GM19467 (cell line): Measurements from ENCODE around the gene UNC5A.

Experiments used
- ATAC-seq: cut with Tn5 transposase; IDR thresholded peaks from one replicate; pipeline ENCODE4 v1.9.1; 2021; ENCODE audit warnings: mild to moderate bottlenecking, moderate library complexity; ENCODE audit not compliant: unreplicated experiment

Gene UNC5A

DNA sequence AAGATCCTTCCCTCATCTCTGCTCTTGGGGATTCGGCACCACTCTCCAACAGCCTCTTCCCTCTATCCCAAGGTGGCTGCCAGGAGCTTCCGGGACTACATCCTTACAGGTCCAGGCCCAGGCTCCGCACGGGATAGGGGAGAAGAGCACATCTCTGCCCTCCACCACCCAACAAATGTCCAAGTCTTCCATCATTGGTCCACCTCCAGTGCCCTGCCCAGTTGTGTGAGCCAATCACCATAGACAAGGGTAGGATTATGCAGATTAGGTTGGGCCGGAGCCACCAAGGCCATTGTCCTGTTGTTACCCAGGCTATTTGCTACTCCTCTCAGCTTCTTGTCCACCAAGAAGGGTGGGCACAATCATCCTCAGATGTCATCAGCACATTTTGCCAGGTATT is 9.1 kb downstream of the UNC5A start:
- ATAC-seq = no peak

- no peak for ATAC-seq
Observed at GRCh38 chr5:176820937-176821336, 10.6 kb downstream of the UNC5A start.

DNA sequence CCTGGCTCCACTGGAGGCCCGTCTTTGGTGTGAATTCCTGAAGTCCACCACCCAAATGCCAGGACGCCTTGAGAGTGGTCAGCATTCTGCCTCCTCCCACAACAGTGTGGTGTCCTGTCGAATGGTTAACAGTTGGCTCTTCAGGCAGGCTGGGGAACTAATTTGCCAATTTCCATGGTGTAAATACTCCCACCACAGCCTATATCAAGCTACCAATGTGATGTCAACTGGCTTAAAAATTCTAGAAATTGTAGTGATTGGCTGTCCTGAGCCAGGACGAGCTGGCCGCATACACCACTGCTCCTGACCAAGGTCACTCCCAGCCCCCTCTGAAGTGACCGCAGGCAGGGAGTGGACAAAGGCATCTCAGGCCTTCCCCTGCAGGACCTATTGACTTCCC is 11.1 kb downstream of the UNC5A start:
- no peak for ATAC-seq

GRCh38 chr5:176822041-176822792 is 11.9 kb downstream of the UNC5A start:
- ATAC-seq = no peak

DNA sequence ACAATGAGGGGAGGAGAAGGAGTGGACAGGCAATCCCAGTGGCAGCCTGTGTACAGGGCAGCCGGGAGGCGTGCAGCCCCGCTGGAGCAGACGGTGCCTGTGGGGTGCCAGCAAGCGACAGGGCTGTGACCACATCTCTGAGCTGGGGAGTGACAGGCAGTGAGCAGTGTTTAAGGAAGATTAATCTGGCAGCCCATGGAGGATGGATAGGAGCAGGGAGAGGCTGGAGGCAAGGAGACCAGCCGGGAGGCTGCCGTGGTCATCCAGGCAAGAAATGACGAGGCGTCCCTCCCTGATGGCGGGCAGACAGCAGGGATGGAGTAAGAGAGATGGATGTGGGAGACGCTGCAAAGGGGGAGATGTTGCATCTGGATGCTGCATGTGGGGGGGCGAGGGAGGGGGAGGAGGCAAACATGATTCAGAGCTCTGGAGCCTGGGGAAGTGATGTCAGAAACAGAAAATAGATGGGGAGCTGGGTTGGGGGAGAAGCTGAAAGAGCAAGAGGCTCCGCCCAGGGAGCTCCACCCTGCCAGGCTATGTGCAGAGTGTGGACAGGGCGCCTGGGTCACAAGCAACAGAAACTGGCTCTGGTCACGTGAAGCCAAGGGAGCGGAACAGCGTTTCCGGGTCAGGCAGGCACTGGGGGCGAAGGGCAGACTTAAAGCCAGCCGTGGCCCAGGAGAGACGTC is 12.6 kb downstream of the UNC5A start:
- ATAC-seq = no peak

DNA sequence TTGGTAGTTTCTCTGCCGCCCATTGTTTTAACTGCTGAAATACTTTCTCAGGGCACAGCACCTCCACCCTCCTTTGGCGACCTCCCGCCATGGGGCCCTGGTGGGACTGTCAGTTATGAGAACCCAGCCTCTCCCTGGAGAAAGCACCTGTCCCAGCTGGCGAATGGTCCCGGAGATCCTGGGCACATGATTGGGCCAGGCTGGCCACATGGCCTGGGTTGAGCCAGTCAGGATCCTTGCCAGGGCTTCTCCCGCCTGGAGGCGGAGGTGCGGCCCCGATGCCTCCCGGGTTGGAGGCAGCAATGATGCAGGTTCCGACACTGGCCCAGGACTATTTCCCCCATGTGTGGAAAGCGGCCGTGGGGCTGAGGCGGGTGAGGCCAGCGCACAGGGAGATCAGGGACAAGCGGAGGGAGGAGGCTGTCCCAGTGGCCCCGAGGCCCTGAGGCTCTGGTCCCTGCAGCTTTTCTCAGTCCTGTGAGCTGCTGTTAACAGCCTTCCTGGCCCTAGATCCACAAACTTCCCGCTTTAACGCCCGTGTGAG is 13.6 kb downstream of the UNC5A start:
- no peak for ATAC-seq

DNA sequence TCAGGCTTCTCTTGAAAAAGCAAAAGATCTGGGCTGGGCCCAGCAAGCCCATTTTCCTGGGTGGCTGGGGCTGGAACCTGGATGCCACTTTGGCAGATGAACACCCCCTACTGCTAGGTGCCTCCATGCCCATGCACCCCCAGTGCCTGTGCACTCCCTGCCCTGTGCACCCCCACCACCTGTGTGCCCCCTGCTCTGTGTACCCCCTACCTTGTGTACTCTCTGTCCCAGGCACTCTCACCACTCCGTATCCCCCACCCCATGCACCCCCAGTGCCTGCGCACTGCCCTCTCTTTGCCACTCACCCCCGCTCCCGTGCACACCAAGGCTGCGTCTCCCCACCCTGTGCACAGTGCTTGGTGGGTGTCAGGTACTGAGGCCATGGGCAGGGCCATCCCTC is 14.2 kb downstream of the UNC5A start:
- no peak for ATAC-seq

GRCh38 chr5:176825234-176825633 is 14.9 kb downstream of the UNC5A start:
- no peak for ATAC-seq

DNA sequence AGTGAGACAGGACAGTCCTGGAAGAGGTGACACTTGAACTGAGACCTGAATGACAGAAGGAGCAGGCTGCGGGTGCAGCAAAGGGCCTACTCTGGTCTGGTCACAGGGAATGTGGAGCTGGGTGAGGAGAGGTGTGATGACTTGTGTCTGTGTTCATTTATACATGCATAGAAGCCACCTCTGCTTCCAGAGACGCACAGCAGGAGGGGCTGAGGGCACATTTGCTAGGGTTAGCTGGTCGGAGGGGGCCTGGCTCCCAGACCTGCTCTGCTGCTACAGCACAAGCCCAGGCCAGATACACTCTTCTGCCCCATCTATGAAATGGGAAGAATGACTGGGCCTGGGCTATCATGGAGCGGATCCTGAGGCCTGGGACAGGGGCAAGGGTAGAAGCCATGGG is 15.6 kb downstream of the UNC5A start:
- ATAC-seq = no peak

GRCh38 chr5:176827736-176828414 is 17.5 kb downstream of the UNC5A start:
- ATAC-seq = no peak

DNA sequence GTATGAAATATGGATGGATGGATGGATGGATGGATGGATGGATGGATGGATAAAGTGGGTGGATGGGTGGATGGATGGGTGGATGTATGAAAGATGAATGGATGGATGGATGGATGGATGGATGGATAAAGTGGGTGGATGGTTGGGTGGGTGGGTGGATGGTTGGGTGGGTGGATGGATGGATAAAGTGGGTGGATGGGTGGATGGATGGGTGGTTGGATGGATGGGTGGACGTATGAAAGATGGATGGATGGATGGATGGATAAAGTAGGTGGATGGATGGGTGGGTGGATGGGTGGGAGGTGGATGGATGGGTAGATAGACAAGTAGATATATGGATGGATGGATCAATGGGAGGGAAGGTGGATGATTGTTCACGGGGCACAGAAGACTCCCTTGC is 19.0 kb downstream of the UNC5A start:
- no peak for ATAC-seq

GRCh38 chr5:176830422-176830994 is 20.1 kb downstream of the UNC5A start:
- ATAC-seq = no peak

GRCh38 chr5:176830995-176831423 is 20.6 kb downstream of the UNC5A start:
- ATAC-seq = no peak

GRCh38 chr5:176831425-176831824 is 21.1 kb downstream of the UNC5A start:
- ATAC-seq = no peak

- no peak for ATAC-seq
Observed at GRCh38 chr5:176832162-176832561, 21.8 kb downstream of the UNC5A start.

DNA sequence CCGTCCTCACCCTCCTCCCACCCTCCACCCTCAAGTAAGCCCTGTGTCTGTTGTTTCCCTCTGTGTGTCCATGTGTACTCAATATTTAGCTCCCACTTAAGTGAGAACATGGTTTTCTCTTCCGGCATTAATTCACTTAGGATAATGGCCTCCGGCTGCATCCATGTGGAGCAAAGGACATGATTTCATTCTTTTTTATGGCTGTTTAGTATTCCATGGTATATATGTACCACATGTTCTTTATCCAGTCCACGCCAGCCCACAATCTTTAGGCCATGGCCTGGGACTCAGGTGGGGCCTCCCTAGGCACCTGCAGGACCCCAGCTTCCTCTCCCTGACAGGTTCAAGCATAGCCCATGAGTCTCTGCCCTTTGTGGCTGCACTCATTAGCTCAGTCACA is 22.9 kb downstream of the UNC5A start:
- no peak for ATAC-seq

- no peak for ATAC-seq
Observed at GRCh38 chr5:176835918-176836317, 25.6 kb downstream of the UNC5A start.

DNA sequence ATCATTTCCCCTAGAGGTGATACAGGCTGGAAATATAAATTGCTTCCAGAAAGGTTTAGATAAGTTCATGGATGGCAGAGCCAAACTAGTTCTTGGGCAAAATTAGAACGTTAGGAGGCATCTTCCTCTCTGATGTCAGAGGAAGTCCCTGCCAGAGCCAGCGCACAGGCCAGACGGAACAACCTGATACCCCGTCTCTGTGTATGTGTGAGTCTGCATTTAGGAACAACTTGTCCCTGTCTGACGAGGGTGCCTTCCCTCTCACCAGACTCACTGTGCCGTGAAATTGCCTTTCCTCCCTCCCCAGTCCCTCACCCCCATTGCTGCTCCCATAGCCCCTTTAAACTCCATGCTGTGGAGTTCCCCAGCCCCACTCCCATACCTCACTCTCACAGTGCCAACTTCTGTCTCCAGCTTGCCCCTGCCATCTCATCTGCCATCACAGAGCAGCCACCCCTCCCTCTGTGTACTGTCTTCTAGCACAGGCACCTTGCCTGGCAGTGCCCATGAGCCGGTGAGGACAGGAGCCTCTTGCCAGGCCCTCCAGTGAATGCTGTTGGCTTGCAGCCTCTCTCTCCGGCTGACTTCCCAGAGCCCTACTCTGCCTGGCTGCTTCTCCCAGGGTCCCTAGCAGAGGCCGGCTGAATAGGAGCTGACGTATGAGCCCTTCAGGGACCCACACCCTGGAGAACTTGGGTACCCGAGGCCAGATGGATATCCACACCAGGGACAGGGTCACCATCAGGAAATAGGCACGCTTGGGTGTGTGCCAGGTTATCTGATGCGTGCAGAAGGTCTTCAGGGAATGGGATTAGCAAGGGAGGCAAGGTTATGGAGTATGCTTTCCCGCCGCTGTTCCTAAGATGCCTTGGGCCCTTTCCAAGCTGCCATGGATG is 26.7 kb downstream of the UNC5A start:
- ATAC-seq = no peak

- ATAC-seq = no peak
Observed at GRCh38 chr5:176837707-176838115, 27.4 kb downstream of the UNC5A start.

DNA sequence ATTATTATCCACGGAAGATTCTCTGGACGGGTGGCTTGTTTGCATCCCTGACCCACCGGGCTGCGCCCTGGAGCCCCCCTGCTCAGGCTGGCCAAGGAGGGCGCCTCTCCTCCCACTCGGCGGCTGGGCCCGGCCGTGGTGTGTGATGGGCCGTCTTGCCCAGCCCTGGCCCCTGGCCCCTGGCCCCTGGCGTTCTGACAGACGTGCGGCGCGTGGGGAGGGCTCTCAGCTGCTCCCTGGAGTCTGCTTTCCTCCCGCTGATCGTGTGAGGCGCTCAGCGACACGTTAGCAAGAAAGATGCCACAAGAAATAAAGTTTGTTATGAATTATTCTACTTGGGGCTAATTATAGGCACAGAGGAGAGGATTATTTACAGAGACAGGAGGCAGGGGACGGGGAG is 33.3 kb downstream of the UNC5A start:
- no peak for ATAC-seq
